Measurements from ENCODE around the gene KRTAP4-2.

- TF ChIP-seq EZH2phosphoT487 (IDR thresholded peaks at IDR 0.05; ENCODE audit: borderline replicate concordance, low read depth, low read length) (no peak), CTCF (conservative IDR thresholded peaks at IDR 0.05; ENCODE audit: low read length) (no peak)
Observed at GRCh38 chr17:41178843-41179616, 1.0 kb upstream of the KRTAP4-2 start.

All from OCI-LY7 (cell line).